ENCODE data around the gene PTPRE.
A peak's percentile ranks its signal among the peaks of the same experiment; 100 is the strongest.

The PTPRE gene

GRCh38 chr10:128062881-128063563 is 156.1 kb downstream of the PTPRE start:
- Mint-ChIP-seq H3K36me3 (ENCODE audit: low read depth) (peaks cover 61% of the 10 kb centered on the region), H3K4me3 (peak overlapping the region; percentile 64), H3K27ac (peak overlapping the region; percentile 86), H3K4me1 (ENCODE audit: low read depth) (peaks cover 59% of the 10 kb centered on the region), H3K27me3 (ENCODE audit: low read depth) (no peaks in the 10 kb centered on the region), H3K9me3 (no peaks in the 10 kb centered on the region)
- peak; percentile 60 for DNase-seq (ENCODE audit: low spot score)

GRCh38 chr10:128063736-128064107 is 156.8 kb downstream of the PTPRE start:
- Mint-ChIP-seq H3K36me3 (ENCODE audit: low read depth) (peaks cover 63% of the 10 kb centered on the region), H3K4me3 (peak overlapping the region; percentile 64), H3K27ac (peak overlapping the region; percentile 86), H3K27me3 (ENCODE audit: low read depth) (no peaks in the 10 kb centered on the region), H3K4me1 (ENCODE audit: low read depth) (peaks cover 59% of the 10 kb centered on the region), H3K9me3 (no peaks in the 10 kb centered on the region)
- DNase-seq (ENCODE audit: low spot score) = peak; percentile 33

- peak overlapping the region; percentile 86 for H3K27ac Mint-ChIP-seq
- no peaks in the 10 kb centered on the region for H3K9me3 Mint-ChIP-seq
- DNase-seq (ENCODE audit: low spot score) = peak; percentile 86
- peaks cover 57% of the 10 kb centered on the region for H3K4me1 Mint-ChIP-seq (ENCODE audit: low read depth)
- H3K36me3 Mint-ChIP-seq (ENCODE audit: low read depth) = peaks cover 62% of the 10 kb centered on the region
- no peaks in the 10 kb centered on the region for H3K27me3 Mint-ChIP-seq (ENCODE audit: low read depth)
- peak overlapping the region; percentile 64 for H3K4me3 Mint-ChIP-seq
Observed at GRCh38 chr10:128064108-128064969, 157.4 kb downstream of the PTPRE start.

GRCh38 chr10:128064970-128065580 is 158.2 kb downstream of the PTPRE start:
- DNase-seq (ENCODE audit: low spot score) = no peak
- peak overlapping the region; percentile 86 for H3K27ac Mint-ChIP-seq
- H3K27me3 Mint-ChIP-seq (ENCODE audit: low read depth) = no peaks in the 10 kb centered on the region
- peaks cover 59% of the 10 kb centered on the region for H3K36me3 Mint-ChIP-seq (ENCODE audit: low read depth)
- H3K9me3 Mint-ChIP-seq = no peaks in the 10 kb centered on the region
- peak overlapping the region; percentile 64 for H3K4me3 Mint-ChIP-seq
- H3K4me1 Mint-ChIP-seq (ENCODE audit: low read depth) = peaks cover 55% of the 10 kb centered on the region

- H3K4me1 Mint-ChIP-seq (ENCODE audit: low read depth) = peaks cover 54% of the 10 kb centered on the region
- H3K9me3 Mint-ChIP-seq = no peaks in the 10 kb centered on the region
- H3K27me3 Mint-ChIP-seq (ENCODE audit: low read depth) = no peaks in the 10 kb centered on the region
- H3K4me3 Mint-ChIP-seq = no peak overlapping the region
- H3K27ac Mint-ChIP-seq = no peak overlapping the region
- H3K36me3 Mint-ChIP-seq (ENCODE audit: low read depth) = peaks cover 60% of the 10 kb centered on the region
- DNase-seq (ENCODE audit: low spot score) = no peak
Observed at GRCh38 chr10:128065881-128066534, 159.1 kb downstream of the PTPRE start.

GRCh38 chr10:128066870-128067382 is 160.0 kb downstream of the PTPRE start:
- Mint-ChIP-seq H3K9me3 (no peaks in the 10 kb centered on the region), H3K36me3 (ENCODE audit: low read depth) (peaks cover 62% of the 10 kb centered on the region), H3K4me1 (ENCODE audit: low read depth) (peaks cover 51% of the 10 kb centered on the region), H3K27me3 (ENCODE audit: low read depth) (no peaks in the 10 kb centered on the region), H3K4me3 (no peak overlapping the region), H3K27ac (no peak overlapping the region)
- no peak for DNase-seq (ENCODE audit: low spot score)

GRCh38 chr10:128067691-128068397 is 160.9 kb downstream of the PTPRE start:
- Mint-ChIP-seq H3K27ac (no peak overlapping the region), H3K36me3 (ENCODE audit: low read depth) (peaks cover 65% of the 10 kb centered on the region), H3K4me1 (ENCODE audit: low read depth) (peaks cover 42% of the 10 kb centered on the region)

GRCh38 chr10:128068398-128069285 is 161.7 kb downstream of the PTPRE start:
- no peak overlapping the region for H3K27ac Mint-ChIP-seq
- H3K36me3 Mint-ChIP-seq (ENCODE audit: low read depth) = peaks cover 71% of the 10 kb centered on the region

More at GRCh38 chr10:128067691-128068397, 160.9 kb downstream of the PTPRE start:
- no peak for DNase-seq (ENCODE audit: low spot score)
- Mint-ChIP-seq H3K27me3 (ENCODE audit: low read depth) (no peaks in the 10 kb centered on the region), H3K4me3 (no peak overlapping the region), H3K9me3 (no peaks in the 10 kb centered on the region)

GRCh38 chr10:128069351-128070051 is 162.6 kb downstream of the PTPRE start:
- Mint-ChIP-seq H3K4me1 (ENCODE audit: low read depth) (peaks cover 35% of the 10 kb centered on the region), H3K36me3 (ENCODE audit: low read depth) (peaks cover 72% of the 10 kb centered on the region), H3K27ac (no peak overlapping the region), H3K27me3 (ENCODE audit: low read depth) (no peaks in the 10 kb centered on the region), H3K9me3 (no peaks in the 10 kb centered on the region), H3K4me3 (no peak overlapping the region)
- peak; percentile 63 for DNase-seq (ENCODE audit: low spot score)

More at GRCh38 chr10:128068398-128069285, 161.7 kb downstream of the PTPRE start:
- Mint-ChIP-seq H3K4me3 (no peak overlapping the region), H3K4me1 (ENCODE audit: low read depth) (peaks cover 39% of the 10 kb centered on the region), H3K27me3 (ENCODE audit: low read depth) (no peaks in the 10 kb centered on the region), H3K9me3 (no peaks in the 10 kb centered on the region)
- no peak for DNase-seq (ENCODE audit: low spot score)

GRCh38 chr10:128070161-128070560 is 163.3 kb downstream of the PTPRE start:
- Mint-ChIP-seq H3K27ac (no peak overlapping the region), H3K36me3 (ENCODE audit: low read depth) (peaks cover 70% of the 10 kb centered on the region), H3K4me3 (no peak overlapping the region), H3K27me3 (ENCODE audit: low read depth) (no peaks in the 10 kb centered on the region), H3K9me3 (no peaks in the 10 kb centered on the region), H3K4me1 (ENCODE audit: low read depth) (peaks cover 29% of the 10 kb centered on the region)
- DNase-seq (ENCODE audit: low spot score) = no peak

- DNase-seq (ENCODE audit: low spot score) = no peak
- no peak overlapping the region for H3K27ac Mint-ChIP-seq
- peaks cover 69% of the 10 kb centered on the region for H3K36me3 Mint-ChIP-seq (ENCODE audit: low read depth)
- peaks cover 21% of the 10 kb centered on the region for H3K4me1 Mint-ChIP-seq (ENCODE audit: low read depth)
- no peaks in the 10 kb centered on the region for H3K9me3 Mint-ChIP-seq
- H3K27me3 Mint-ChIP-seq (ENCODE audit: low read depth) = no peaks in the 10 kb centered on the region
- no peak overlapping the region for H3K4me3 Mint-ChIP-seq
Observed at GRCh38 chr10:128070721-128071416, 164.0 kb downstream of the PTPRE start.

Measured in T-helper 2 cell treated with Interferon-gamma antibody and Interleukin-4, amounts not matched to agents 5 μg/mL and 100 μg/mL, for 36 hours (primary cell).